ENCODE results near the gene LRRC10B. TPM values are rescaled to one million over a fixed set of nuclear protein-coding genes. Genes with fewer than 3 reads are reported as not detected.

The LRRC10B gene
- total RNA-seq, 2 donors from 2014 or later: 0.61 to 0.75 TPM

DNA sequence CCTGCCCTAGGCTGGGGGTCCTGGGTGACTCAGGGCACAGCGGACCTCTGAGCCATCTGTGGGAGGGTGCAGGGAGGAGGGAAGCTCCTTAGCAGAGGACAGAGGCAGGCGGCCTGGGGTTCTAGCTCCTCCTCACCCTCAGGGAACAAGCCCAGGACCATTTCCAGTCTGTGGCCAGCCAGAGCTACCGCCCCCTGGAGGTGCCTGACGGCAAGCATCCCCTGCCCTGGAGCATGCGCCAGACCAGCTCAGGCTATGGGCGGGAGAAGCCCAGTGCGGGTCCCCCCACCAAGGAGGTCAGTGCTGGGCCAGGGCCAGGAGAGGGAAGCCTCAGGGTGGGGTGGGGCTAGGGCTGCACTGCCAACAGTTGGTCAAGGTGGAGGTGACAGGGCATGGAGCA lies 26.0 kb upstream of the LRRC10B start:
- ATAC-seq: peak; percentile 32
- intact Hi-C loops (cut with DNase I, micrococcal nuclease): no loop called here
- peak in 1 of 2 donors; percentile 30 for DNase-seq

DNA sequence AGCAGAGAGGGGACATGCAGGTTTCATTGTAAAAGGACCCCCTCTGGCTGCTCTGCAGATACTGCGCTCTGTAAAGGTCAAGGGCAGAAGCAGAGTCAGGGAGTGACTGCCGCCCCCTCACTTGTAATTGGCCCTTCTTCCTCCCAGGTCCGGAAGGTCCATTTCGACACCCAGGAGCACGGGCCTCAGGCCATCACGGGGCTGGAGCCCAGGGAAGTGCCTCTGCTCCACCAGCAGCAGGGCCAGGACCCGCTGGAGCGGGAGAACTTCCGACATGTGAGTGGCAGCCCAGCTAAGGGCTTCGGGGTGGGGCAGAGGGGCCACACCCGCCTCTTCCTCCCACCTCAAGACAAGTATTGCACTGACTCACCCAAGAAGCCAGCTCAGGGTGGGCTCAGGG lies 24.0 kb upstream of the LRRC10B start:
- no peak for DNase-seq
- intact Hi-C loops (cut with DNase I, micrococcal nuclease): no loop called here
- ATAC-seq: no peak

DNA sequence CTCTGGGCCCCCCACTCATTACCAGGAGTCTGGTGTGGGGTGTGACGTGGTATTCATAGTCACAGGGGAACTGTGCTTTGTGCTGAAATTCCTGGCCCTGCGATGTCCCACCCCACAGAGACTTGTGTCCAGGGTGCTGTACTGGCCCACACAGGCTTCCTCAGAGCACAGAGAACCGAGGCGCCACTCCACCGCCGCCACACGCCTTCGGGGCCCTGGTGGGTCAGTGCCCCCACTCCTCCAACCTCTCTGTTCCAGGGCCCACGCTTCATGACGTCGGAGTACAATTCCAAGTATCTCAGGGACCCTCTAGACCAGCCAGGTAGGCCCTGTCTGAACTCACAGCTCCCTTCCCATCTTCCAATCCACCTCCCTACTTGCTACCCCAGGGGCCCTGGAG lies 23.5 kb upstream of the LRRC10B start:
- ATAC-seq: no peak
- intact Hi-C loops (cut with DNase I, micrococcal nuclease): no loop called here
- no peak for DNase-seq

DNA sequence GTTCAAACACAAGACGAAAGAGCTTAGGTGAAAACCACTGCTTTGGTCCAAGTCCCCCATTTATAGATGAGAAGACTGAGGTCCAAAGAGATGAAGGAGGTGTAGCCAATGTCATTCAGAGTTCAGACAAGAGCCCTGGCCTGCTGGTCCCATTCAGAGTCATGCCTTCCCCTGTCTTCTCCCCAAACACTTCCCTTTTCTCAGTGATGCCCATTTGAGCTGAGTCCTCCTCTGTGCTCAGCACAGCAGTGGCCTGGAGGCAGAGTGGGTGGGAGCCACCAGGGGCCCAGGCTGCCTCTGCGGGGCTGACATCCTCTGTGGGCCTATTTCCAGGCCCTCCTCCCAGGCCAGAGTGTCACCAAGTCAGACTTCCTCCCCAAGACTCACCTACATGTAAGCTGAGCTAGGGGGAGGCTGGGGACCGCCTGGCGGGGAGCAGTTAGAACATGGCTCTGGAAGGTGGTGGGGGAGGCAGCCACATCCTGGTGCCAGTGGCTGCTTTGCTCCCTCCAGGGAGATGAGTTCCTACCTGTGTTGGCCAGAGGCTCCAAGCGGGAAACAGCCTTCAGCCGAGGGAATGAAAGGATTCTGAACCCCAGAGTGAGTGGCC lies 22.4 kb upstream of the LRRC10B start:
- ATAC-seq (no peak), DNase-seq (no peak)
- intact Hi-C loops (cut with DNase I, micrococcal nuclease): no loop called here

DNA sequence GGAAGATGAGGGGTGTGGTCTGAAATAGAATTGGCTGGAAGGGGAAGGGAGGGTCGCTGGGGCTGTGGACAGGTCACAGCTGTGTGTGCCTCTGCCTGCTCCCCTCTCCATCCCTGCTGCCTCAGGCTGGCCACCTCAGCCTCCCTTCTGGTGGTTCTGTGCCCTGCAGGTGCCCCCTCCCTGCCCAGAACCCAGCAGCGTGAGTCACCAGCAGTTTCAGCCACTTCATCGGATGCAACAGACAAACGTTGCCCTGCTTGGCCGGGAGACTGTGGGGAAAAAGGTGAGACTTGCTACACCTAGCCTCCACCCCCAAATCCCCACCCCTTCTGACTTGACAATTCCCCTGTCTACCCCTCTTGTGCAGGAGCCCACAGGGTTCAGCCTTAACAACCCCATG lies 21.8 kb upstream of the LRRC10B start:
- DNase-seq (no peak), ATAC-seq (no peak)
- intact Hi-C loops (cut with DNase I, micrococcal nuclease): no loop called here

DNA sequence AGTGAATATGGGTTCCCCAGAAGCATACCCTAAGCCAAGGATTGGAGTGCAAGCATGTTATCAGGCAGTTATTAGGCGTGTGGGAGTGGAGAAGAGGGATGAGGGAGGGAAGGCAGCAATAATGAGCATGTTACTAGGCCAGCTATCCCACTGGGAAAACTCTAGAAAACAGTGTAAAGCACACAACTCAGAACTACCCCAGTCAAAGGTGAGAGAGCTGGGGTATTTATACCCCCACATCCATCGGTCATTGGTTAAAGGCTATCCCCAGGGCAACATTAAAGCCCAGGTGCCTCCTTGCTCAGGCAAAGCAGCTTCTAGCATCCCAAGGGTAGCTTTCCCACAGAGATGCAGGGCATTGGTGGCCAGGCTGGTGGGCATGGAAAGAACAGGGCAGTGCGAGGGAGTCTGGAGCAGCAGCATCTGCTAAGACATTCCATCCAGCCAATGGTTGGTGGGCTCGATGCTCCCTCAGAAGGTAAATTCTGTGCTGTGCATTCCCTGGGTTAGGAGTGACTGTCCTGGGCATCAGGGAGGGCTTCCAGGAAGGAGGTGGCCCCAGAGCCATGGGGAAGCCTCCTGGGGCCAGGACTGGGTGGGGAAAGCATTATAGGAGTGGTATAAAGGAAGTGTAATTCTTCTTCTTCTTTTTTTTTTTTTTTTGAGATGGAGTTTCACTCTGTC lies 21.1 kb upstream of the LRRC10B start:
- ATAC-seq (no peak), DNase-seq (no peak)
- intact Hi-C loops (cut with DNase I, micrococcal nuclease): no loop called here

DNA sequence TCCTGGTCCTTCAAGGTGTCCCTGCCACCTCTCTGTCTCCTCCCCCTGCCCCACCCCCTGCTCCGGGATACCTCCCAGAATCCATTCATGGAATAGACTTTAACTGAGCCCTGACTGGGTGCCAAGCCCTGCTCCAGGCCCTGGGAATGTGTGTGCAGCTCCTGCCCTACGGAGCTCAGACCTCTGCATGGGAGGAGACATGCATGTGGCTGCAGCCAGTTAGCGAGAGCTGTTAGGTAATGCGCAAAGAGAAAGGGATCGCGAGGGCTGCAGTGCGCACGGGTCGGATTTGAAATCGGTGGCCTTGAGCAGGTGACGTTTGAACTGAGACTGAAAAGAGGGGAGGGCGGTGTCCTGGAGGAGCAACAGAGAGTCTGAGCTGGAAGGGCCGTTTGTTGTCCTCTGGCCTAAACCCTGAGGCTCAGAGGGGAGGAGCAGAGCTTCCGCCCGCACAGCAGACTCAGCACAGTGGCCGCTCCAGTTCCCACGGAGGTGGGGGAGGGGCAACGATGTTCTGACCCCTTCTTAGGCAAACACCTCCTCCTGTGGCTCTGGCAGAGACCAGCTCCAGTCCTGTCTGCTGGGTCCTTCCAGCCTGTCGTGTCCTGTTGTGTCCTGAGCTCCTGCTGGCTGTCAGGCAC lies 19.8 kb upstream of the LRRC10B start:
- peak; percentile 88 for ATAC-seq
- intact Hi-C loops (cut with DNase I, micrococcal nuclease): no loop called here

DNA sequence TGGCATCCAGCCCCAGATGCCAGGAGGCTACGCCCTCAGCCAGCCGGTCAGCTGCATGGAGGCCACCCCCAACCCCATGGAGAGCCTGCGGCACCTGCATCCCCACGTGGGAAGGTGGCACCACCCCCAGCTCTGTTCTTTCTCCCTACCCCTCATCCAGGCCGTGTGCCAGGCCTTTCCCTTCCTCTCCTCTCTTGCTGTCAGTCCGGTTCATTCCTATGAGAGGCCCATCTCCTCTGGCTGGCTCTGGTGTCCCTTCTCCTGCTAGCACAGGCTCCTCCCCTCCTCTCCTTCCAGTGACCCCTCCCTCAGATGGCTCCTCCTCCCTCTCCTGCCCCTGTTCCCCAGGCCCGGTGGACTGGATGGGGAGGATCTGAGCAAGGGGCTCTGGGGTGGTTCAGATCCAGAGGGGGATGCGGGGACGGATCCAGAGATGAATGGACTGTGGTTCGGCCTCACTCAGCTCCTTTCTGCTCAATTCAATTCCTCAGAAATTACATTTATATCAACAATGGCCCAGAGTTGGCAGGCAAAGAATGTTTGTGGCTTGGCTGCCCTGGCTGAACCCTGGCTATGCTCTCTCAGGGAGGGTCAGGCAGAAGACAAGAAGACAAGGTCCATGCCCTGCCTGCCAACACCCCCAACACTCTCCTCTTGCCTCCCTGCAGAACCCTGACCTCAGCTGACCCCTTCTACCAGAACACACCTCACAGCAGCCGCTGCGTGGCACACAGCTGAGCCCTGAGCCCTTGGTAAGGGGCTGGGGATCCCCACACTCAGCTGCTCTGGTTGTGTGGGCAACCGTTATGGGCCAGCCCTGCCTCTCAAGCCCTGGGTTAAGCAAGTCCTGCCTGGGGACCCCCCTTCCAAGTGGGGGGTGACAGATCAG lies 18.5 kb upstream of the LRRC10B start:
- DNase-seq: no peak
- ATAC-seq: no peak
- intact Hi-C loops (cut with DNase I, micrococcal nuclease): no loop called here

More for the DNA sequence above, 19.8 kb upstream of the LRRC10B start:
- DNase-seq: peak; percentile 85 to 88

DNA sequence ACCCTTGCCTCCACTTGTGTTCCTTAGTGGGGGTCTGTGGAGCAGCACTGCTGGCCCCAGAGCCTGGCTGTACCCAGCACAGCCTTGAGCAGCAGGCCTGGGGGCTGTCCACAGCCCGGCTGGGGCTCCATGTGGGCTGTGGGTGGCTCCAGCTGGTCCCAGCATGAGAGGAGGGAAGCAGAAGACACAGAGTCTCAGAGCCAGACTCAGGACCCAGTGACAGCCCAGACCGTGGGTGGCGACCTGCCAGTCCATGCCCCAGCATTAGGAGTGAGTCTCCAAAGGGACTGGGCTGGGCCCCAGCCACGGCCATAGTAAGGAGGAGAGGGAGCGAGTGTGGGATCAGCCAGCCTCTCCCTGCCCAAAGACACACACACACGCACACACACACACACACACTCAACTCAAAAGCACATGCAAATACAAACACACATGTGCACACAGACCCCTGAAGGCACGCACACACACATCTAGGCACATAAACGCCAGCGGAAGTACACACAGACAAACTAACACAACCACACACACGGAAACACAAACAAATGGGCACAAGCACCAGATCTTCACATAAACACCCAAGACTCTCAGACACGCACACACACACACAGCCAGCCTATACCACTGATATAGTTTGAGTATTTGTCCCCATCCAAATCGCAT lies 16.7 kb upstream of the LRRC10B start:
- no peak for ATAC-seq

DNA sequence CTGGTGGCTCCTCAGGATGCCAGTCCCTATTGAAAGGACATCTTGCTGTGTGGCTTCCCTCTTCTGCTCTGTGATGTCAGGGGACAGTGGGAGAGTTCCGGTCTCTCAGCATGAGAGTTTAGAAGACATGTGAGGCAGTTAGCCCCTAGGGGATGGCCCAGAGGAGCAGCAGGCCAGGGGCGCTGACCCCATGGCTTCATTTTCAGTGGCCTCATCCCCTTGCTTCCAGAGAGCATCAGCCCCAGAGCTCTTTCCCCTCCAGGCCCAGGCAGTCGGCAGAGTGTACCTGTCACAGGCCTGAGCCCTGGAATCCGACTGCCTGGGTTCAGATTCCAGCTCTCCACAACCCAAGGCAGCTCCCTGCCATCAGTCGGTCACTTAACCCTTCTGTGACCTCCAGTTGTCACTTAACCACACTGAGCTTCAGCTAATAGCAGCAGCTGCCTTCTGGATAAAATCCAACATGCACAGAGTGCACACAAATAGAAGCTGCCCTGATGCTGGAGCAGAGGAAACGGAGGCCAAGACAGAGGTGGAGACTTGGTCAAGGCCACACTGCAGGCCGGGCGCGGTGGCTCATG lies 14.1 kb upstream of the LRRC10B start:
- DNase-seq (no peak), ATAC-seq (no peak)
- intact Hi-C loops (cut with DNase I, micrococcal nuclease): no loop called here

More for the DNA sequence above, 16.7 kb upstream of the LRRC10B start:
- intact Hi-C loops (cut with DNase I, micrococcal nuclease): no loop called here
- DNase-seq: no peak

DNA sequence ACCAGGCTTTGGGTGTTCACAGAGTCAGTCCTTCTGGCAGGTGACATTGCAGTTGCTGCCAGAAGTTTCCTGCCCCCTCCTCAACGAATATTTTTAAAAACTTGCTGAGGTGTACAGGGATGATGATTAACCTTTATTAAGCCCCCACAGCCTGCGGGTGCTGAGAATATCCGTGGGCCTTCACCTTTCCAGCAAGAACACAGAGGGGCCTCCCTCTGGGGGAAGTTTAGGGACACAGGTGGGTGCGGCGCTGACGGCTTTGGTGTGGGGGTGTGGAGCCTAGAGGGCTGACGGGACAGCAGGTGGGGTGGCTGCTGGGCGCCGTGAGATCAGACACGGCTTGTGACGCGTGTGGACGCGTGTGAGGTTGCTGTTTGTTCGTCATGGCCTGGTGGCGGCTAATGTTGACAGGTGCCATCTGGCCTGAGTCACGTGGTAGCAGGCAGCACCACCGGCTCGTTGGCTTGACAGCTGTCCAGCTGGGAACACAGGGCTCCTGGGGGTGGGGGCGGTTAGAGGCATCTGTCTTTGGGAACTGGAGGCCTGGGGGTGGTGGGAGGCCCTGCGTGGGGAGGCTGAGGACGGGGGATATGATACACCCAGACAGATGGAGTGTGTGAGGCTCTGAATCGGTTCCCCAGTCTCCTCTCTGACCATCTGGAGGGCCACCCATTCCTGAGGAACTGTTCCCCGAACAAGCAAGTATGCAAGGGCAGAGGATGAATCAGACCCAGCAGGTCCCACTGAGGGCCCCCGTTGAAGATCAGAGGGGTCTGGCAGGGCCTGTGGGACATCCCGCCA lies 12.5 kb upstream of the LRRC10B start:
- intact Hi-C loops (cut with DNase I, micrococcal nuclease): no loop called here
- ATAC-seq (peak; percentile 66), DNase-seq (peak in 1 of 2 donors; percentile 33)

DNA sequence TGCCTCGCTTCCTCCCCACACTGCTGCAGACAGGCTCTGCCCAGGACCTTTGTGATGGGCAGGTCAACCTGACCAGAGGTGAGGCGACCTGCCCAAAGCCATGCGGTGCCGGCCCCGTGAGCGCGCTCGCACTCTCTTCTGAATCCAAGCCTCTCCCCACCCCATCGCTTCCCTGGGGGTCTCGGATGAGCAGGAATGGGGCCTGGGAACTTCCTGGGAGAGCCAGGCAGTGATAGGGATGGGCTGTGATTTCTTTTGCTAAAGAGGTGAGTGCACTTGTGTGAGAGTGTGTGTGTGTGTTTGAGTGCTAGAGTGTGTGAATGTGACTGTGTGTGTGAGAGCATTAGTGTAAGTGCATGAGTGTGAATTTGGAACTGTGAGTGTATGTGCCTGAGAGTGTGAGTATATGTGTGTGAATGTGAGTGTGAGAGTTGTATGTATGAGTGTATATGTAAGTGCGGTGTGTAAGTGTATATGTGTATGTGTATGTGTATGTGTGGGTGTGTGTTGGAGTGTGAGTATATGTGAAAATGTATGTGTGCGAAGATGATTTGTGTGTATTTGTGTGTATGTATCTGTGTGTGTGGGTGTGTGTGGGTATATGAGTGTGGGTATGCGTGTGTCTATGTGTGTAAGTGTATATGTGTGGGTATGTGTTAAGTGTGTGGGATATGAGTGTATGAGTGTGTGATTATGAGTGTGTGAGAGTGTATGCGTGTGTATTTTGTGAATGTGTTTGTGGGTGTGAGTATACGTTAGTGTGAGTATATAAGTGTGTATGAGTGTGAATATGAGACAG lies 11.7 kb upstream of the LRRC10B start:
- ATAC-seq (no peak), DNase-seq (no peak)
- intact Hi-C loops (cut with DNase I, micrococcal nuclease): no loop called here

DNA sequence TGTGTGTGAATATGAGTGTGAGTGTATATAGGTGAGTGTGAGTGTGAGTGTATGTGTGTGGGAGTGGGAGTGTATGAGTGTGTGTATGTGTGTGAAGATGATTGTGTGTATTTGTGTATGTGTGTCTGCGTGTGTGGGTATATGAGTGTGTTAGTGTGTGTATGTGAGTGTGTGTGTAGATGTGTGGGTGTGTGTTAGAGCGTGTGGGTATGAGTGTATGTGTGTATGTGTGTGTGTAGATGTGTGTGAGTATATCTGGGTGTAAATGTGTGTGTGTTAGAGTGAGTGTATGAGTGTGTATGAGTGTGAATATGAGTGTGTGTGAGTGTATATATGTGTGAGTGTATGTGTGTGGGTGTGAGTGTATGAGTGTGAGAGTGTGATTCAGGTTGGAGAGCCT lies 11.1 kb upstream of the LRRC10B start:
- ATAC-seq (no peak), DNase-seq (no peak)
- intact Hi-C loops (cut with DNase I, micrococcal nuclease): no loop called here

DNA sequence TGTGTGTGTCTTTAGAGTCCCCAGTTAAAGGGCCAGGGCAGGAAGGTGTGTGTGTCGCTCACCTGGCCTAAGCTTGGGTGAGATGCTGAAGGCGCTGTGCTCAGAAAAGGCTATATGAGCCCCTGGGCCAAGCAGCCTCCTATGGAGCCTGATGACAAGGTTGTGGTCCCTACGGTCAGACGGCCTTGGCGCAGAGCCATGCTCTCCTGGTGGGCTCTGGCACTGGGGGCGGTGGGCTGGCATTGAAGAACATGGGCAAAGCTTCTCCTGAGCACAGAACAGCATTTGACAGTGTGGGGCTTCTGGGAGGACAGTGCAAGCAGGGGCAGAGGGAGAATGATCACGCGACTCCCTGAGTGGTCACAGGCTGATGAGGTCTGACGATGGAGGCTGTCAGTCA lies 10.7 kb upstream of the LRRC10B start:
- ATAC-seq (no peak), DNase-seq (no peak)
- intact Hi-C loops (cut with DNase I, micrococcal nuclease): no loop called here

DNA sequence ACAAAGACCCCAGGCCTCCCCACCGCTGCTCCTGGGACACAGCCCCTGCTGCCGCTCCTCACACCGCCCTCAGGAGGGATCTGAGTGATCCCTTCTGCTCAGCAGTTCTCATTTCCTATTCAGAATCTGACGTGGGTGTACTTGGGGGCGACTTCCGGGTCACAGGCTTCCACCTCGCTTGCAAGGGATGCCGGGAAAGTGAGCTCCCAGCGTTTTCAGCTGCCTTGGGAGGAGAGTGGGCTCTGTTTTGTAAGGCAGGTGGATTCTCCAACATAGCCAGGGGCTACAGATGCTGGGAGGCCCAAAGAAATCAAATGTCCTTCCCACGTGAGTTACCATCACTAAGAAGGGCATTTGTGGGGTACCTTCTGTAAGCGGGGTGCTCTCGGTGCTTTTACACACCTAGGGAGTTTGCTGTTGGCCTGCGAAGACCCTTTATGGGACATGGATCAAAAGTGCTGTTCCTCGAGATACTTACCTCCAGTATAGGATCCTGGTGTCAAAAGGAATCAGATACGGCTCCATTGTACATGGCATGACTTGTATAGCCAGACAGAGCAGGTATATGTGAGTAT lies 9.7 kb upstream of the LRRC10B start:
- DNase-seq: no peak
- no peak for ATAC-seq
- intact Hi-C loops (cut with DNase I, micrococcal nuclease): no loop called here

DNA sequence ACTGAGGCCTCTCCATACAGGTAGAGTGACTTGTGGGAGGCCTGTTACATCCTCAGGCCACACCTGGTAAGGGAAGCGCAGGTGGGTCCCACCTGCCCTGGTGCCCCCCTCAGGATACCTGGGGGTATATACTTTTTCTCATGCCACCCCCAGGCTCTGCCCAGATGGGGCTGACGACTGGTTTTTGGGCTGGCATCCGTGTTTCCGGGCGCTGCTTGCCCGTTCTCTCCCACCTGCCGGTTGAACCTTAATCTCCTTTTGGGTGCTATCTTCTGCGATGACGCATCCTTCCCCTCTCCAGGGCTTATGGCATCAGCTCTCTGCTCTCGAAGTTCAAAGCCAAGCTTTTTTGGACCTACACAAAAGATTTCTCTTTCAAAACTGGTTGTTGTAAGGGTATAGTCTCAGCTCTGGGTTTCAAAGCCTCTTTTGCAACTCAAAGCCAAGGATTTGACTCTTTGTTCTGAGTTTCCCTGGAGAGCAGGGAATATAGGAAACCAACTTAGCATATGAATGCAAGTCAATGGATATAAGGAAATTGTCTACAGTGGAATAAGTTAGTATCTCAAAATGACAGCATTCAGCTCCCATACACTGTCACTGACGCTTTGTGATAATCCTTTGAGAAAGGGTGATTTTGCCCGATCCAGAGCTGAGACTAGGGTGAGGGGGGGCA lies 8.6 kb upstream of the LRRC10B start:
- intact Hi-C loops (cut with DNase I, micrococcal nuclease): no loop called here
- DNase-seq: no peak
- ATAC-seq: no peak

All from left colon (tissue), 2 donors.